Epithelial cell of proximal tubule (primary cell): ENCODE data around the gene ARAF. TPM values are rescaled to one million over a fixed set of nuclear protein-coding genes. Genes with fewer than 3 reads are reported as not detected.

Source experiments
- DNase-seq: peaks from one replicate; pipeline ENCODE4 v3.0.0-alpha.2; 2011; ENCODE audit warnings: low read depth
- H3K4me3 ChIP-seq: 2 replicates; pipeline ENCODE4 v1.5.1; 2011; ENCODE audit warnings: low read depth, mild to moderate bottlenecking, low read length
- CTCF ChIP-seq: conservative IDR thresholded peaks from 2 replicates; pipeline ENCODE4 v1.5.1; 2012; ENCODE audit warnings: low read depth, mild to moderate bottlenecking, low read length
- total RNA-seq: library from RNA; depleted of rRNA; stranded (reverse); fragments of >200 nt; gene quantifications from 2 replicates; pipeline ENCODE4 v1.2.3, GENCODE V29; 2015

Gene ARAF
- total RNA-seq, 1 donor from 2014 or later, result 31.5 TPM

GRCh38 chrX:47573341-47574075 is 12.5 kb downstream of the ARAF start:
- H3K4me3 ChIP-seq, result no peak overlapping the region
- no peak for DNase-seq
- TF ChIP-seq CTCF, result no peak

DNA sequence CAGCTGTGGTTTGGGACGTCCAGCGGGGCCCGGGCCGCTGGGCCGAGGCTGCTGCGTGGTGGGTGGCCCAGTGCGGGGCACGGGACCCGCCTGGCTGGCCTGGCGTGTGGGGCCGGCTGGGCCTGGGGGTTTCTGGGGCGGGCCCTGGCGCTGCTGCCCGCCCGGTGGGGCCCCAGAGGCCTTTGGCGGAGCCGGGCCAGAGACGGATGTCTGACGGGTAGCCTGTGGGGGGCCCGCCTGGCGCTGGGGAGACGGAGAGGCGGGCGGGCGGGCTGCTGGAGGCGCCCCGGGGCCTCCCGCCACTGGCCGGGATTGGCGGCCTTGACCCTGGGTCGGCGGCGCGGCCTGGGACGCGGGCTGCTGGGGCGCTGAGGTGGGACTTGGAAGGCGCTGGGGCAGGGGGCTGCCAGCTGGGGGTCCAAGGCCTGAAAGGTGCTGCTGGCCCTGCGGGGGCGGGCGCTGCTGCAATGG is 13.1 kb downstream of the ARAF start:
- TF ChIP-seq CTCF, result no peak
- H3K4me3 ChIP-seq, result no peak overlapping the region
- DNase-seq, result no peak

DNA sequence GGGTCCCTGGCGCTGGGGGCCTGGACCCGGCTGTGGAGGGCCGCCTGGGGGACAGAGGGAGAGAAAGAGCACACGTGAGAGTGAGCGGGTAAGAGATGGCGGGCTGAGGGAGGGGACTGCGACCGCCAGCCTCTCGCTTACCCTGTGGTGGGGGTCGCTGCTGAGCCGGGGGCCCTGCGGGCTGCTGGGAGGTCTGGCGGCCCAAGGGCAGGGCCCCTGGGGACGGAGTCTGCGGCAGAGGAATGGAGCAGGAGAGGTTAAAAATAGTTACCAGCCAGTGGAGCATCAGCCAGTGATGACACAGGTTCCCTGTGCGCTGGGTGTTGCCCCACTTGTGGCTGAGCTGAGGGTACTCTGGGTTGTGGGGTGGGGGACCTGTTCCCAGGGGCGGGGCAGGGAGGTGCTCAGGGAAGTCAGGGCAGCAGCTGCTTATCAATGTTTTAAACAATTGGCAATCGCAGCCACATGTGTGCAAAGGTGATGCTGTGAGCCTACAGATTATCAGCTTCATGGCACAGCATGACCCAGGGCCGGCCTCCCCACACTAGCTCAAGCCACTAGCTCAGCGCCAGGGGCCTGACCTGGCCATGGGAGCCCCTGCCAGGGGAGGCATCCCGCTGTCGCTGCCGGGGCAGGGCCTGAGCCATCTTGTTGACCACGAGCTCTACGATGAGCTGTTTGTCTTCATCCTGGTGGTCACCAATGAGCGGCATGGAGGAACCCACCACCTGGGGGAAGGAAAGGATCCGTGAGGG is 13.7 kb downstream of the ARAF start:
- DNase-seq, result no peak
- H3K4me3 ChIP-seq, result no peak overlapping the region
- no peak for TF ChIP-seq CTCF

GRCh38 chrX:47576021-47576898 is 15.3 kb downstream of the ARAF start:
- no peak for DNase-seq
- no peak overlapping the region for H3K4me3 ChIP-seq

GRCh38 chrX:47577424-47577823 is 16.4 kb downstream of the ARAF start:
- H3K4me3 ChIP-seq, result no peak overlapping the region
- TF ChIP-seq CTCF, result no peak
- no peak for DNase-seq

More at GRCh38 chrX:47576021-47576898, 15.3 kb downstream of the ARAF start:
- no peak for TF ChIP-seq CTCF

DNA sequence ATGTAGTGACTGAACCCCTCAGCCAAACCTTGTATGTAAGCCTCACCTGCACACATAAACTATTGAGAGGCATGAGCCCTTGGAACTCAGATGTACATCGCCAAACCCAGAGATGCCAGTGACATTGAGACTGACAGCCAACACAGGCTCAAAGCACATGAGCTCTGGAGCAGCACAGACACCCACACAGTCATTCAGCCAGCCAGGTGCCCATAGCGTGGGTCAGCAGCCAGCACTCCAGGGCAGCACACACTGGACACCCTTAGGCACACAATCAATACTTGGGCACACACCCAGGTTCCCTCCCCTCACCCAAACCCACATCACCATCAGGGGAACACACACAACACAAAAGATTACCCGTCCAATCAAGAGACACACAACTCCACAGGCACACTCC is 16.9 kb downstream of the ARAF start:
- no peak overlapping the region for H3K4me3 ChIP-seq
- no peak for TF ChIP-seq CTCF
- no peak for DNase-seq
